ENCODE results near the gene UBQLNL.

The UBQLNL gene, protein sequence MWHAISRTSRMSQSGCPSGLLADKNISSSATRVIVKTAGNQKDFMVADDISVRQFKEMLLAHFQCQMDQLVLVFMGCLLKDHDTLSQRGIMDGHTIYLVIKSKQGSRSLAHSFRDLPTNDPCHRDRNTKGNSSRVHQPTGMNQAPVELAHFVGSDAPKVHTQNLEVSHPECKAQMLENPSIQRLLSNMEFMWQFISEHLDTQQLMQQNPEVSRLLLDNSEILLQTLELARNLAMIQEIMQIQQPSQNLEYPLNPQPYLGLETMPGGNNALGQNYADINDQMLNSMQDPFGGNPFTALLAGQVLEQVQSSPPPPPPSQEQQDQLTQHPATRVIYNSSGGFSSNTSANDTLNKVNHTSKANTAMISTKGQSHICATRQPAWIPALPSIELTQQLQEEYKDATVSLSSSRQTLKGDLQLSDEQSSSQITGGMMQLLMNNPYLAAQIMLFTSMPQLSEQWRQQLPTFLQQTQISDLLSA

DNA sequence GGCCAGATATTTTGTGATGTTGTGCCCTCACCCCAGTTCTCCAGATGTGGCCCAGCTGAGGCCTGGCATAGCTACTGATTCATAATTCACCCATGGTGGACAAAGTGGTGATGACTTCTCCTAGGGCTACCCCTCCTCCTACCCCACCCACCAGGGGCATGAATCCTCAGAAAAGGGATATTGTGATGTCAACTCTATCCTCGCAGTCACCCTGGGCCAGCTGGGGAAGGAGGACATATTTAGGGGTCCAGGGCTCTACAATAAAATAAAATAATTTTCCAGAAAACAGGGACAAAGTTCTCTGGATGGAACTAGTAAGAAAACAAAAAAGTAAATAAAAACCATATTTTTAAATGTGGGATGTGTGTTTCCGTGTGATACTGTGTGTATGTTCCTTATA is at the start of gene UBQLNL:
UBQLNL (minus strand) TSS at position 101 of the 400 bp plus-strand sequence. CDS start 258 bp downstream, outside the sequence.
- DNase-seq = no peak

DNA sequence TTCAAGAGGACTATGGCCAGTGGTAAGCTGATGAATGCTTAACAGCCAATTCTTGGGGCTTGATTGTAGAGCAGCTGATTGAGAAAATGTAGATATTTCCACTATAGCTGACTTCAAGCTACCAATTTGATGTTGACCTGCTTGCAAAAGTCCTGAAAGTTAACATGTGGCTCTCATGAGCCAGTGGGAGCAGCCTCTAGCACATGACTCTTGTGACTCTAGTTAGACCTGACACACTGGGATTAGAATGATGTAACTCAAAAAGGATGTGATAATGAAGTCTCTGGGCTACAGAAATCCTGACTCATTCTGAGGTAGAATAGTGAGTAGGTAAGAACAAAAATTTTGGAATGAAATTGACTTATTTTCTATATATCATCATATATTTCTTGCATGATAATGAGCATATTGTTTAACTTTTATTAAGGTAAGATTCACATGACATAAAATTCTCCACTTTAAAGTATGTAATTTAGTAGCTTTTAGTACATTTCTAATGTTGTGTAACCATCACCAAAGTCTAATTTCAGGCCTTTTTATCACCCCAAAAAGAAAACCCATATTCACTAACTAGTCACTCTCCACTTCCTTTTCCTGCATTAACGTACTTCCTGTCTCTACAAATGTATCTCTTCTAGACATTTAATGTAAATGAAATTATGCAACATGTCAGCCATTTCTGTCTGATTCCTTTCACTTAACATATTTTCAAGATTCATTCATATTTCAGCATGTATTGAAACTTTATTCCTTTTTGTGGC is 47.9 kb upstream of the UBQLNL start:
- DNase-seq = no peak

DNA sequence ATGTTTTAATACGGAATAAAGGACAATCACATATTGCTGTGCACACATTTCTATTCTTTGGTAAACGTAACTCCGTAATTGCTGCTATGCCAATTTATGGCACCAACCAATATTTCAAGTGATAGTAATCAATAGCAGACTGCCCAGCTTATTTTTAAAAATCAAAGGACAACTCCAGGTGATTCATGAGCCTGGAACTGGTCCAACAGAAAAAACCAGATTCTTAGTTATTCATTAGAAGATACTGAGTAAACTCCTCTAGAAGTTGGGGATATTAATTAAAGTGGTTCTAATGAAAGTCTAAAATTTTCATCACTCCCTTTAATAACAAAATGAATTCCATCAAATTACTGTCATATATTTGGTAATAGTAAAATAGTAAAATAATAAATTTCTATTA is 41.3 kb upstream of the UBQLNL start:
- DNase-seq = no peak

DNA sequence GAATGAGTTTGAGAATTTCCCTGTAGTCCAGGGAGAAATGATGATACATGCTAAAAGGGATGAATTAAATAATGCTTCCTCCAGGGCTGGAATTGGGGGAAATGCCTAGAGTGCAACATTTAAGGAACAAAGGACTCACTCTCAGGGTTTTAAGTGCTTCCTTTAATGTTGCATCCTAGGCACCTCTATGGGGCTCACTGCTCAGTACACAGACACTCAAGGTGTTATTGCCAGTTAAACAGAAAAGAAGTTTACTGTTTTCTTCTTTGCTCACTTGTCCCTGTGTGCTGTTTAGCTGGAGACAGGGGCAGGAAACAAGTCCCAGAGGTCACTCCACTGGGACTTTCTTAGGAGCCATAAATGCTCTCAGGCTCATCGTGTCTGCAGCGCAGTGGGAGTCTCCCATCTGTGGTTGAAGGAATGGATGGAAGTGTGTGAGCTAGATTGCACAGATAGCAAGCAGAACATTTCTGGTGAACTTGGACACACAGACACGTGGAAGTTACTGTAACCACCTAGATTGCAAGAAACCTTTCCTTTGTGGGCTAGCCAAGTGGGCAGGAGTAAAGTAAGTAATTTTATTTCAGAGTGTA is 40.2 kb upstream of the UBQLNL start:
- DNase-seq = no peak

DNA sequence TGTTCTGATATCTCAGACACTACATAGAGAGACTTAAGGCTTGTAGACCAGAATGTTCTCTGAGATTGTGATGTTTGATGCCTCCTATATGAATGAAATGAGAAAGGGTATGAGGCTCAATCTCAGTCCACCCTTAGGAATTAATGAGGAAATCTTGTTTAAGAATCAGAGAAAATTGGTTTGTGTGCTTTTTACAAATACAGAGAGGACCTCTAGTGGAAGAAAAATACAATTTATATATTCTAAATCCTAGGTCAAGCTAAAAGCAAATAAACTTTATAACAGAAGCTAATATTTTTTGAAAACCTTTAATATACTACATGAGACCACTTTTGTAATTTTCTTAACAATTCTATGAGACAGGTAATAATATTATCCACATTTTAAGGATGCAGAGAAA is 36.8 kb upstream of the UBQLNL start:
- no peak for DNase-seq

DNA sequence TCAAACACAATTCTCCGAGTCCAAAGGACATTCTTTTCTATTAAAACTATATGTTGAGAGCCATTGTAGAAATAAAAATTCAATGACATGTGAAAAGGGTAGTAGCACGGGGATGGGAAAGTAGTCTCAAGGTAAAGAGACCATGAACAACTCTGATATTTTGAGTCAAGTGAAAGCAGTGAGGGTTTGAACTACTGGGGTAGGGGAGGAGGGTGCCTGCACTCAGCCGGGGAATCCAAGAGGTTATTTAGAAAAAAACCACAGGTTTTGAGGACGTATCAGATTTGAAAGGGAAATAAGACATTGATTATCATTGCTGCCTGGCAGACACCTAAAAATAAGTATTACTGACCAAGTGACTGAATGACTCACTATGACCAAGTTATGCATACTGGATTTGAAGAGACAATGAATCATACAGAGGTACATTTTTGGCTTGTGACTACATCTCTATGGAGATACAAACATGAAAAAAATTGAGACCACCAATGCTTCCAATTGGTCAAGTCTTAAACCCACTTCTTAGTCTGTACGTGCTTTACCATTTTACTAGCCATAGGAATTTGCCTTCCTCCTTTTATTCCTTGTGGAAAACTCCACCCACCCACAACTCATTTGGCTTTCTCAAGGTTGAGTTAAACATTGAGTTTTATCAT is 34.1 kb upstream of the UBQLNL start:
- DNase-seq = no peak

DNA sequence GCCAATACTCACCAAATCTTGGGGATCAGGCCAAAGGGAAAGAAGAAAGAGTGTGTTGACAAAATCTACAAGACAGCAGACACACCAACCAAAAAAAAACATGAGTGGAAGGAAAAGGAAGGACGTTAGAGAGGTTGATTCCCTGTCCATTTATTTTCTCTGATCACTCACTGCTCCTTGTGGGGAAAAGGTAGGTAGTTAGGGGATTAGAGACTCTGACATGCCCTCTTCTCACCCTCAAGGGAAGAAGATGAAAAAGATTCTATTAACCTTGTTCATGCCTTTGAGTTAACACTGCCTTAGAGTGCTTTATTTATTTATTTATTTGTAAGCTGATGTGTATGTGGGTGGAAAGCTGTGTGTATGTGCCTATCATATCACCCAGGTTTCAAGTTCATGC is 31.9 kb upstream of the UBQLNL start, which contains the start of gene OR52H1:
OR52H1 (minus strand) TSS at position 101 of the 400 bp plus-strand sequence. CDS start 3,035 bp downstream, outside the sequence.
- no peak for DNase-seq

DNA sequence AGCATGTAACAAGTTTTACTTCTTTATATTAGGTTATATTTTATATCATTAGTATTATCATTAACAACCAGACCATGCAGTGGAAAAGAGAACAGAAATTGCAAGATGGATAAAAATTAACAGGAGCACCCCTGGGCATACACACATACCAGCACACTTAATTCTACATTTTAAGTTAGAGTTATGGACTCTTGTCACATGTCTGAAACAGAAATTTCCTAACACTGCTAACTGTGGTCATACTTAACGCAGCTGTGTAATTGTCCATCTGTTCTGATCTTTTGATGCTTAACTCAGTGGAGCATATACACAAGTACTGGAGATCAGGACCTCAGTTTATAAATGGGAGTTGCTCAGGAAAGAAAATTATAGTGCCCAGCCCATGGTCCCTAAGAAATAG is 31.5 kb upstream of the UBQLNL start:
- DNase-seq = no peak

DNA sequence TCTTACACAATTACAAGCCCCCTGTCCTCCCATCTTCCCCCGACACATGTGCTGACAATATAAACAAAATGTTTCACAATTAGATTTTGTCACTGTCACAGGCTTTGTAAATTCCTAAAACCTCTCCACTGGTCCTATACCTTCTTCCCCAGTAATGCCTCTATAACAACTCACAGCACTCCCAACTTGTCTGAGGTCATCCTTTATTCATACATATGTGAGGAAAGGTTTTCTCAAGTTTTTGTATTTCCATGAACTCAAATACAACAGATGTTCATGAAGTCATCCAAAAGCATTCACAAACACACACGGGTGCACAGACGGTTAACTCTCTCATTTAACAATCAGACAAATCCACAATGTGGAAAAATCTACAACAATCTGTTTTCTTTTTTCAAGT is 30.0 kb upstream of the UBQLNL start:
- no peak for DNase-seq

DNA sequence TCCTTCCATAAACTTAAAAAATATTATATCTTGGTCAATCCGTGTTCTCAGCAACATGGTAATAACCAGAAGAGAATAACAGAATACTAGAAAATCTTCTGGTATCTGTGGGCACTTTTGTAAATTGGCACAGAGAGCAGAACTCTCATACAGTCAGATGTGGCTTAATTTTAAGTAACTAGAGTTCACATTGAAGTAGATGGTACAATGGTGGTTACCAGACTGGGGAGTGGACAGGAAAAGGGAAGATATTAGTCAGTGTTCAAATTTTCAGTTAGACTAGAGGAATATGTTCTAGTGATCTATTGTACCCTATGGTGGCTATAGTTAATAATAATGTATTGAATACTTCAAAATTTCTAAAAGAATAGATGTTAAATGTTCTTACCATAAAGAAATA is 24.9 kb upstream of the UBQLNL start:
- no peak for DNase-seq

DNA sequence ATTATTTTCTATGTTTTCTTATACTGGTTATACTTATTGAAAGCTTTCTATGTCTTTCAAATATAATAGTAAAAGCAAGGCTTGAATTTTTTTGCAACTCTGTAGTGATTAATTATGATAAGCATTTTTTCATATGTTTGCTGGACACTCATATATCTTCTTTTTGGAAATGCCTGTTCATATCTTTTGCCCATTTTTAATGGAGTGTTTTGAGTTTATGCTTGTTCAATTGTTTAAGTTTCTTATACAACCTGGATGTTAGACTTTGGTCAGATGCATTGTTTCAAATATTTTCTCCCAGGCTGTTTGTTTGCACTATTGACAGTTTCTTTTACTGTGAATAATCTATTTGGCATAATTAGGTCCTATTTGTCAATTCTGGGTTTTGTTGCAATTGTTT is 20.0 kb upstream of the UBQLNL start:
- no peak for DNase-seq

DNA sequence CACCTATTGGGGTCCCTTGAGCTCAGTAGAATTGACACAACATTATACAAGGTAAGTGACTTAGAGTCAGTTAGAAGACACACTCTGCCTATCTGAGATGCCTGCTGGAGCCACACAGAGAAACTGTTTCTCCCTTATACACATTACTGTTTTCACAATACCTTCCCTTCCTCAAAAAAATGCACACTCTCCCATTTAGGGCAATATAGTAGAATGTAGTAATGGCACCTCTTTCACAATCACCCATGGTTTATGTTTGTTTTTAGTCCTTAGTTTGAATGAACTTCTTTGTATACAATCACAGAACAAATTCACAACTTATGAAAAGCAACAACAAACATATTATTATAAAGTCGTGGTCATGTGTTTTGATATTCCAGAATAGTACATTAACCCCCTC is 17.5 kb upstream of the UBQLNL start:
- no peak for DNase-seq

DNA sequence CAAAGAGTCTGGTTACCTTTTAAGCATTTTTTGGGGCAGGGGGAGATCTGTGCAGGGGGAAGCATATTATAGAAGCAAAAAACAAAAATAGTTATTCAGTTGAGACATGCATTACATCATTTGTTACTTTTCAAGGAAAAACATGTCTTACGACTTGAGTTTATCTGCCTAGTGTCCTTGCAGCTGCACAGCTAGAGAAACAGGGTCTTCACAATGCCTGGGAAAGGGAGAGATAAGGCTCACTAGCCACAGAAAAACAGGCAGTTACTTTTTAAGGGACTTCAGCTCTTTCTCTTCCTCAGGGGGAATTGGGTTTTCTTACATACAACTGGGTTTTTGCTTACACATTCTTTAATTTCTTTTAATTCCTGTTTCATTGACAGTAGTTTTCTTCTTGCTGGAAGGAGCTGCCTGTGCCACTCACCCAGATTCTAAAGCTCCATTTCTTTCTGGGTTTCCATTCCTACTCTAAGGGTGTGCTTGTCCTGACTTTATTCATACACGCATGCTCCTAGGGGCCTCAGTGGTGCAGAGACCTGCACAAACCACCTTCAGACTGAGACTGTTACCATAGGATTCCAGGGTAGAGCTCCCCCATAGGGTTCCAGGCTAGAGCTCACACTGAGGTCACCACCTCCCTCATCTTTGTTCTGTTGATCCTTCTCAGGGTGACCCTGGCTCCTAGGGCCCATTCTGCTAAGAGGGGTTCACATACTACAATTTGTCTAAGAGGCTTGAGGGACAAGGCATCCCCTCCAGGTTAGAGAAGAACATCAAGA is 14.7 kb upstream of the UBQLNL start:
- DNase-seq = no peak

DNA sequence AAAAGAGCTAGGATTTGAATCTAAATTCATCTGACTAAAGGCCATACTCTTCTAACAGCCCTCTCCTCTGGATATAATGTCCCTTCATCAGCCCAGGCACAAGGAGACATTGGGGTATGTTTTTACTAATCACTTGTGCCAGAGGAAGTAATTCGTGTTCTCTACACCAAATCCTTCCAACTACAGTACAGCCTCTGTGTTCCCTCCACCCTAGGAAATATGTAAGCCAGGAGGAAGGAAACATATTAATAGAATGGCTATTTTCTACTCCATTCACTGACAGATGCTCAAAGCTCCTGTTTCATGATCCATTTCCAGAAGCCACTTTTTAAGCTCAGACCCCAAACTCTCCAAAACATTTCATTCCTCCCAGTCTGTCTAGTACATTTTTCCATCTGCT is 12.0 kb upstream of the UBQLNL start:
- DNase-seq = no peak

DNA sequence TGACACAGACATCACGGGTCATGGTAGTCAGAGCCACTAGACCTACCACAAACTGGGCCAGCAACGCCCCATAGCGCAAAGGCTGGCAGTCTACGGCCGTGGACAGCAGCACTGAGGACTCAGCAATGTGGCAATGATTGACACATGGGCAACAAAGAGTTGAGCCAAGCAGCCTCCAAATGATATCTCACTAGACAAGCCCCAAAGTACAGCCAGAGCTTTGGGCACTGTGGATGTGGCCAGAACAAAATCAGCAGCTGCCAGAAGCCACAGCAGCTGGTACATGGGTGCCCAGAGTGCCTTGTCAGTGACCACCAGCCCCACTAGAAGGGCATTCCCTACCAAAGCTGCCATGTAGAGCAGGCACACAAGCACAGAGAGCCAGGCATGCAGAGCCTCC is 11.2 kb upstream of the UBQLNL start:
- DNase-seq = no peak

DNA sequence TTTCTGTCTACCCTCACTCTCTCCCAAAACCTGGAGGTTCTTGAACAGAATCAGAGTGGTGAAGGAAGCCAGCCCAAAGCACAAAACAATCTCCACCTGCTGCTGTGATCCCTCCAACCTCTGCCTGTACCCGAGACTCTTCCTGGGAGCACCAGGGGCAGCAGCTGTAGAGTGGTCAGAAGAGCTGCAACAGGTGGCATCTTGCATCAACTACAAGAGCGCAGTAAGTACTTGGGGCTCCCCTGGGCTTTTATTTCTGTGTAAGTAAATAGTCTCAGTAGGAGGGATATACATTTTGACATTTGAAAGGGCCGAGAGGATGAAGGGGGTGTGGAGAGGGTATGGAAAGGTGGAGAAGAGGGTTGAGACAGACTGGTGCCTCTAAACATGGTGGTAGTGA is 8.3 kb upstream of the UBQLNL start:
- no peak for DNase-seq

DNA sequence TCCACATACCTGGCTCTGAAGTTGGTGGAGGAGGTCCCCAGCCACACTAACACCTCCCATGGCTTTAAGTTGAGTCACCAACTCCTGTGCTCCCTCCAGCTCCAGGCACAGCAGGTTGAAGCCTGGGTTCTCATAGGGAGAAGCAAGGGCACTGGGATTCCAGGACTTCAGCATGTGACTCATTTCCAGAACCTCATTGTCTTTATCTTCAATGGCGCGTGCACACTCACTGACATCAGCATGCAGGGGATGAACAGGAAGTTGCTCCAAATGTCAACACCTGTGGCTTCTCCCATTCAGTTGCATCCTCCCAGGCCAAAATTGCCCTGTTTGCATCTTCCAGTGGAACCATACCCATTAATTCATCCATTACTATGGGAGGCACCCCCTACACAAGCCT is 5.8 kb upstream of the UBQLNL start:
- no peak for DNase-seq

DNA sequence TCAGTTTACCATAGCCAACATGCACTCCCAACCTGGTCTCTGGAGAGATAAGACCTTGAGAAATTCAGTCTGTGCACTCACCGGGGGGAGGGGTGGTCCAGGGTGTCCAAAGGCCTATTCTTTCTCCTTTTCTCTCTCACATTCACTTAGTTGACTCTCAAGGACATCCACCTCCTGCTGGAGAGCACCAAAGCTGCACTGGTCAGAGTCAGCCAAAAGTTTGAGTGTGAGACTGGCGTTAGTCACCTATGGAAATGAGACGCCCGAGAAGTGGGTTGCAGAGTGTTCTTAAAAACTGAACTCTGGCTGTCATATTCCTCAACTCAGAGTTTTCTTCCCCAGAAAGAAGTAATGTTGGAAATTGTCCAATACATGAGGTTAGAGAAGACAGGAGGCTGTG is 5.0 kb upstream of the UBQLNL start:
- no peak for DNase-seq

DNA sequence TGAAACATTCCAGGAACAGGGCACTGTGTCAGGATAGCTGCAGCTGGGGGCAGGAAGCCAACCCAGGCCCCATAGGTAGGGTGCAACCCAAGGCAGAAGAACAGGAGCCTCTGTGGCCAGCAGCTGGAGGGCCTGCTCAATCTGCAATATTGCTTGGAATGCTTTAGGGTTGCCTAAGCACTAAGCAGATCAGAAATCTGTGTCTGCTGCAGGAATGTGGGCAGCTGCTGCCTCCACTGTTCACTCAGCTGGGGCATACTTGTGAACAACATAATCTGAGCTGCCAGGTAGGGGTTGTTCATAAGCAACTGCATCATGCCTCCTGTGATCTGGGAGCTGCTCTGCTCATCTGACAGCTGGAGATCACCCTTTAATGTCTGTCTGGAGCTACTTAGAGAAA is 1.7 kb downstream of the UBQLNL start:
- DNase-seq = no peak

DNA sequence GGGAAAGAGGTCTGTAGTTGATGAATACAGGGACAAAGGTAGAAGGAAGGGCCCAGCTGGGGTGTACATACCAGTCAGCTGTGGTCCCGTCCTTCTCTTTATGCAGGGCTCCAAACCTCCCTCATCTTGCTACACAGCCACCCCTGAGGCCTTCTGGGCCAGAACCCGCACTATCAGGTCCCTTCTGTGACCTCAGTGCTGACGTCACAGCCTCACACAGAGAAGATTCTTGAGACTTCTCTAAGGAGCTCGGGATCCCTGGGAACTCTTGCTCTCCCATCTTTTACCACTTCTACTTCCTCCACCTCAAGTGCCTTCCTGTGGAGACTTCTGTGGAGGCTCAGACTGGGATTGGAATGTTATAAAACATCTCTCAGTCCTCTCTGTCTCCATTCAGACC is 6.7 kb downstream of the UBQLNL start, which contains the start of gene UBQLN3:
UBQLN3 (minus strand) TSS at position 155 of the 400 bp plus-strand sequence. CDS start 399 bp downstream, outside the sequence.
- DNase-seq = no peak

DNA sequence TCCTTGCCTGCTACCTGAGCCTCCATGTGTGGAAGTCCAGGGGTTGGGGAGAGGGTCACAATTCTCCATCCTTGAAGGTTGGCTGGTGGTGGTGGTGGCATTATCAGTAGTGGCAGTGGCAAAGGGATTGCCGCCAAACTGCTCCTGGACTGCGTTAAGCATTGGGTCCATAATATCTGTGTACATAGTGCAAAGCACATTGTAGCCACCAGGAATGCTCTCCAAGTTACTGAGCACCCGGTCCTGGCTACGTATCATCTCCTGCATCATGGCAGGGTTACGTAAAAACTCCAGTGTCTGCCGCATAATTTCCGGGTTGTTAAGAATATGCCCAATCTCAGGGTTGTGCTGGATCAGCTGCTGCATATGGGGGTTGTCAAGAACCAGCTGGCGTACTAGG is 7.9 kb downstream of the UBQLNL start:
- no peak for DNase-seq

DNA sequence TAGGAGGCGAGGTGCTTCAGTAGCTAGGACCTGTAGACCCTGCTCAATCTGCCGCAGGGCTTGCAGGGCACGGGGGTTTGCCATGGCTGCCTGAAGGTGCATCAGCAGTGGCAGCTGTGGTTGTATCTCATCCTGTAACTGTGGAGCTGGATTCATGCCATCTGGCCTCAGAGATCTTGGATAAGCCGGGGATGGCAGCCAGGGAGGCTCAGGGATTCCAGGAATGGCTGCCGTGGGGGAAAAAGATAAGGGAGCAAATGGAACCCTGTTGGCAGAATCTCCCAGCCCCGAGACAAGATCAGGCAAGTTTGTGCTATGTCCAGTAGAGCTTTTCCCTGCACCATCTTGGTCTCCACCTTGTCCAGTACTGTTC is 8.6 kb downstream of the UBQLNL start:
- no peak for DNase-seq
